Stimulated activated CD4-positive, alpha-beta T cell treated with anti-CD3 and anti-CD28 coated beads, Interleukin-12 subunit alpha, Interleukin-12 subunit beta, amount 100 ng/mL, for 48 hours (primary cell): ENCODE data around the gene BRCC3.

Experiments used
- DNase-seq, 3 donors: peaks; one replicate each; pipeline ENCODE4 v3.0.0-alpha.2; 2020; ENCODE audit warnings: low read depth in 2 of 3, low spot score in 1 of 3

The BRCC3 gene

GRCh38 chrX:155070975-155071693, at the start of gene BRCC3, which contains the start of the genes CMC4 and MTCP1:
Gene BRCC3 (plus strand): TSS chrX:155071508. CDS start chrX:155071528, 20 bp downstream.
Gene CMC4 (minus strand): TSS chrX:155071136. CDS start chrX:155064023, 7,113 bp downstream.
Gene MTCP1 (minus strand): TSS chrX:155071136. CDS start chrX:155066010, 5,126 bp downstream.
- peak; percentile 53 to 72 (median 63) for DNase-seq

GRCh38 chrX:155022585-155022984, 48.7 kb upstream of the BRCC3 start, which contains the start of gene F8:
Gene F8 (minus strand): TSS chrX:155022723. CDS start chrX:155022552, 171 bp downstream.
- DNase-seq = no peak

GRCh38 chrX:155023907-155024833, 47.1 kb upstream of the BRCC3 start:
- no peak for DNase-seq

GRCh38 chrX:155026420-155026726, 44.9 kb upstream of the BRCC3 start:
- no peak for DNase-seq

GRCh38 chrX:155026727-155027508, 44.4 kb upstream of the BRCC3 start, which contains the start of gene FUNDC2:
Gene FUNDC2 (plus strand): TSS chrX:155026844. CDS start chrX:155026939, 95 bp downstream.
- peak; percentile 77 to 89 (median 87) for DNase-seq

- DNase-seq = peak in 1 of 3 donors; percentile 15
These were observed 43.7 kb upstream of the BRCC3 start for GRCh38 chrX:155027509-155028066.

GRCh38 chrX:155028129-155028528, 43.2 kb upstream of the BRCC3 start:
- DNase-seq = no peak

GRCh38 chrX:155028877-155029291, 42.4 kb upstream of the BRCC3 start:
- DNase-seq = no peak

- no peak for DNase-seq
These were observed 39.7 kb upstream of the BRCC3 start for GRCh38 chrX:155031657-155032056.

- no peak for DNase-seq
These were observed 35.6 kb upstream of the BRCC3 start for GRCh38 chrX:155035688-155036087.

GRCh38 chrX:155046129-155046810, 25.0 kb upstream of the BRCC3 start:
- no peak for DNase-seq

GRCh38 chrX:155046811-155047528, 24.3 kb upstream of the BRCC3 start:
- DNase-seq = no peak

GRCh38 chrX:155048977-155049619, 22.2 kb upstream of the BRCC3 start:
- peak in 2 of 3 donors; percentile 38 to 50 for DNase-seq

GRCh38 chrX:155052738-155053498, 18.4 kb upstream of the BRCC3 start:
- no peak for DNase-seq

GRCh38 chrX:155053656-155054055, 17.7 kb upstream of the BRCC3 start:
- no peak for DNase-seq

- DNase-seq = no peak
These were observed 17.1 kb upstream of the BRCC3 start for GRCh38 chrX:155054255-155054654.

- no peak for DNase-seq
These were observed 15.8 kb upstream of the BRCC3 start for GRCh38 chrX:155055494-155055893.

GRCh38 chrX:155056471-155056870, 14.8 kb upstream of the BRCC3 start:
- DNase-seq = no peak
